Measurements from ENCODE around the gene RASAL2.

GRCh38 chr1:178071811-178072210 is 22.1 kb upstream of the RASAL2 start:
- TF ChIP-seq, protein P1, sequence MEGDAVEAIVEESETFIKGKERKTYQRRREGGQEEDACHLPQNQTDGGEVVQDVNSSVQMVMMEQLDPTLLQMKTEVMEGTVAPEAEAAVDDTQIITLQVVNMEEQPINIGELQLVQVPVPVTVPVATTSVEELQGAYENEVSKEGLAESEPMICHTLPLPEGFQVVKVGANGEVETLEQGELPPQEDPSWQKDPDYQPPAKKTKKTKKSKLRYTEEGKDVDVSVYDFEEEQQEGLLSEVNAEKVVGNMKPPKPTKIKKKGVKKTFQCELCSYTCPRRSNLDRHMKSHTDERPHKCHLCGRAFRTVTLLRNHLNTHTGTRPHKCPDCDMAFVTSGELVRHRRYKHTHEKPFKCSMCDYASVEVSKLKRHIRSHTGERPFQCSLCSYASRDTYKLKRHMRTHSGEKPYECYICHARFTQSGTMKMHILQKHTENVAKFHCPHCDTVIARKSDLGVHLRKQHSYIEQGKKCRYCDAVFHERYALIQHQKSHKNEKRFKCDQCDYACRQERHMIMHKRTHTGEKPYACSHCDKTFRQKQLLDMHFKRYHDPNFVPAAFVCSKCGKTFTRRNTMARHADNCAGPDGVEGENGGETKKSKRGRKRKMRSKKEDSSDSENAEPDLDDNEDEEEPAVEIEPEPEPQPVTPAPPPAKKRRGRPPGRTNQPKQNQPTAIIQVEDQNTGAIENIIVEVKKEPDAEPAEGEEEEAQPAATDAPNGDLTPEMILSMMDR (IDR thresholded peaks at IDR 0.05): no peak
- TF ChIP-seq POLR2A (IDR thresholded peaks at IDR 0.05): no peak
- TF ChIP-seq POLR2AphosphoS5 (IDR thresholded peaks at IDR 0.05): no peak
